Stimulated activated CD8-positive, alpha-beta memory T cell treated with anti-CD3 and anti-CD28 coated beads, Interleukin-7, amount 100 ng/mL, for 24 hours (primary cell): ENCODE measurements around the gene OPN1SW.
A peak's percentile ranks its signal among the peaks of the same experiment; 100 is the strongest.

ENCODE experiments used
- DNase-seq: peaks from one replicate; pipeline ENCODE4 v3.0.0-alpha.2; 2020; ENCODE audit warnings: low read depth

Gene OPN1SW

GRCh38 chr7:128757203-128757602 lies 18.4 kb downstream of the OPN1SW start:
- DNase-seq = no peak

DNA sequence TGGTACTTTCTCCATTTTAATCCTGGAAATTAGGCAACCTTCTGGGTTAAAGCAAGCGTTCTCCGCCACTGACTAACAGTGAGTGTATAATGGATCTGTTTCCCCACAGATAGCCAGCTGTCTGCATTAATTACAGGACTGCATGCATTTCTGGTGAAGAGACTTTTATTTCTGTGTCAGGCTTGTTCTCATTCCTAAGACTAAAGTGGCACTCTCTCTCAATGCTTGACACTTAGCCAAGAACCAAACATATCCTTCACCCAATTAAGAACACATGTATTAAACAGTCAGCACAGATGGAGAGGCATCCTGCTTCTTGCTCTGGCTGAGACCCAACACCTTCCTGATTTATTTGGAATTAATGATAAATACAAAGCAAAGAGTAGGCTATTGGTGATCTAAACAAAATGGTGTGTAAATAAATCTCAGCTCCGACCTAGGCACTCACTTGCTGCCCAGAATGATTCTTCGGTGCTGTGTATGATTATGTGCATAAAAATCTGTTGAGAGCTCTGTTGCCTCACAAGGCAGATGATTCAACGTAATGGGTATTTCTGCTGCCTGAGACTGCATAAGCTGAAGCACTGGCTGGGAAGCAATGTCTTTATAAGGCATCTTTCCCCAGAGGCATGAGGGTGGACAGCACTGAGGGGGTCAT lies 19.6 kb downstream of the OPN1SW start:
- no peak for DNase-seq

DNA sequence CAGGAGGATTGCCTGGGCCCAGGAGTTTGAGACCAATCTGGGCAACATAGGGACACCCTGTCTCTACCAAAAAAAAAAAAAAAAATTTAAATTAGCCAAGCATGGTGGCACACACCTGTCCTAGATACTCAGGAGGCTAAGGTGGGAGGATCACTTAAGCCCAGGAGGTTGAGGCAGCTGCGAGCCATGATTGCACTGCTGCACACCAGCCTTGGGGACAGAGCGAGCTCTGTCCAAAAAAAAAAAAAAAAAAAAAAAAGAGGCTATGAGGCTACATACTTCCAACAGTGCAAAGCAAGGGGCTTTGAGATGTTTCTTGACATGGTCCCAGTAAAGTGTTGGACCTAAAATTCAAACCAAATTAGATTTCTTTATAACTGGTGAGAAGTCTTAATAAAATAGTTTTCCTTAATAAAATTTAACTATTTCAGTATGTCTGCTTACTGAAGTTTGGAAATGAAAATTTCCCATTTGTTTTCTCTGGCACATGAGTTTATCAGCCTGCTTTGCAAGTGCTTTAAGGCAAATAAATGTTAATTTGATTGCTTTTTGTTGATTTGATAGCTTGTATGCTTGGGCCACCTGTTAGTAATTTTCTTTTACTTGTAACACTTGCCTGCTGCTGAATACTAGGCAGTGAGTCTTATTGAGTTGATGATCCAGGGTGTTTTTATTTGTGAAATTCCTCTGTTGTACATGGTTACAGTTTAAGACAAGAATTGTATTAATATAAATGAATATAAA lies 20.3 kb downstream of the OPN1SW start:
- no peak for DNase-seq

DNA sequence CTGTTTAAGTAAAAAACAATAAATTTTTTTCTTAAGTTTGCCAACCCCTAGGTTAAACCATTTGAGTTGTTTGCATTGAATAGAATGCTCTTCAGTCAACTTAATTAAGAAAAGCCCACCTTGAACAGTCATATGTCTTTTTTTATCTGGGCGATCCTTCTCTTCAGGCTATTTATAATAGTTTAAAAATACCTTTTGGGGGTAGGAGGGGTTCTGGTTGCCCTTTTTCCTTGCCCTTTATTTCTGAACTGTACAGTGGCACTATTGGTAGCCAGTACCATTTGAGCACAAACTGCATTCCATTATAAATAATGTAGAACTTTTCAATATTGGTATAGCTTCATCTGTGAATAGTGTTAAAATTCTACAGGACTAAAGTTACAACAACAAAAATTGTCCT lies 23.3 kb downstream of the OPN1SW start:
- no peak for DNase-seq

DNA sequence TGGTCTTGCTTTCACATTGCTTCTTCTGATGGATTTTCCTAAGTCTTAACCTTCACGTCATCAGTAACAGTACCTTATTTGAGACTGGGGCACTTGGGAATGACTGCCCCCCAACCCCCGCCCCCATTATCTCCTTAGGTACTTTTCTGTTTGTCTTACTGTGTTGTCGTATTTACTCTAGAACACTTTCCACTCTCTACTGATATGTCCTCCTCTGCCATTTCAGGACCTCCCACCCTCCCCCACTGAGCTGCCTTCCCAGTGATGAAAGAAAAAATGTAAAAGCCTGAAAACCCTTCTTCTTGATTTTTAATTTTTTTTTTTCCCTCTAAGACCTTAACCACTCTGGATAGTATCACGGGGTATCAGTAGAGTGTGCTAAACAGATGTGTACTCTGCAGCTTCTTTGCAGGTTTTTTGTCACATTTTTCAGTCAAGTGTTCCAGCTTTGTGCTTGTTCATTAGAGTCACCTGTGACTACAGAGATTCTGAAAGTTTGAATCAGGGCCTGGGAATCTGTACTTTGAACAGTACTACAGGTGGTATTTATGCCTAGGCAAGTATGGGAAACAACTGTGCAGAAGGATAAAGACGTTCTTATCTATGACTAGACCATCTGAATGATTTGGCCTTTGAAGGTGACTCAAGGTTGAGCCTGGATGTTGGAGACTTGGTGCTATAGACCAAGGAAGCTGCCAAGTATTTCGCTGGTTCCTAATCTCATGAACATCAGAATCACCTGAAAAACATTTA lies 28.1 kb downstream of the OPN1SW start:
- no peak for DNase-seq

- DNase-seq = no peak
These were observed 29.9 kb downstream of the OPN1SW start for GRCh38 chr7:128745706-128746105.

GRCh38 chr7:128744366-128744905 lies 31.2 kb downstream of the OPN1SW start:
- no peak for DNase-seq

DNA sequence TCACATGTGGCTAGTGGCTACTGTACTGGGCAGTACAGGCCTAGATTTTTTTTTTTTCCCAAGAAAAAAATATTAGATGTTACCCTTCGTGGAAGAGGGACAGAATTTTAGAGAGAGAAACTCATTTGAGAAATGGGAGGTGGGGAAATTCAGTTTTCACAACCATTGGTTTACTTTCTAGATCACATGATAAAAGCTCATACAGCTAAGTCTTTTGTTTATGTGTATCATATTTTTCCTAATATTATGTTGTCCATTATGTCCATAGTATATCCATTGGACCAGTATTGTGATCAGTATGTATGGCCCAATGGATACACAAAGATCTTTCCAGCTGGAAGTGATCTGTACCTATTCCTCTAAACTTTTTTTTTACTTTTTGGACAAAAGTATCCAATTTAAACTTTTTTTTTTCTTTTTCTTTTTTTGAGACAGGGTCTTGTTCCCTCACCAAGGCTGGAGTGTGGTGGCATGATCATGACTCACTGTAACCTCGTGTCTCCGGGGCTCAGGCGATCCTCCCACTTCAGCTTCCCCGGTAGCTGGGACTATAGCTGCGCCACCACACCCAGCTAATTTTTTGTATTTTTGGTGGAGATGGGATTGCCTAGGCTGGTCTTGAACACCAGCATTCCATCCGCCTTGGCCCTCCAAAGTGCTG lies 32.4 kb downstream of the OPN1SW start:
- DNase-seq = no peak

- DNase-seq = no peak
These were observed 33.4 kb downstream of the OPN1SW start for GRCh38 chr7:128742206-128742605.

DNA sequence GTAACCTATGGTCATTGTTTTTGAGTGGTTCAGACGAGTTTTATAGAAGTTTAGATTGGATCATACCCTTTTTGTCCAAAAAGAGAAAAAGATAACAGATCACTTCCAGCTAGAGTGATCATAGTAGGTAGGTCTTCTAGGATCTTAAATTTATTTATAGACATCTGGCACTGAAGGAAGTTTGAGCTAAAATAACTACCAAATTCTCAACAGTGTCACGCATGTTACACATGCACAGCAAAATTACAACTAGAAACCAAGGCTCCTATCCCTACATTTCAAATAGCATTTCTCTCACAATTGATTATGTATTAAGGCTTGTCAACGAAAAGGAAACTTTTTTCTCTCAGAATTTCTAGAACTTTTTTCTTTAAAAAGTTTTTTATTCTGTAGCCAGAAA lies 34.1 kb downstream of the OPN1SW start:
- no peak for DNase-seq

DNA sequence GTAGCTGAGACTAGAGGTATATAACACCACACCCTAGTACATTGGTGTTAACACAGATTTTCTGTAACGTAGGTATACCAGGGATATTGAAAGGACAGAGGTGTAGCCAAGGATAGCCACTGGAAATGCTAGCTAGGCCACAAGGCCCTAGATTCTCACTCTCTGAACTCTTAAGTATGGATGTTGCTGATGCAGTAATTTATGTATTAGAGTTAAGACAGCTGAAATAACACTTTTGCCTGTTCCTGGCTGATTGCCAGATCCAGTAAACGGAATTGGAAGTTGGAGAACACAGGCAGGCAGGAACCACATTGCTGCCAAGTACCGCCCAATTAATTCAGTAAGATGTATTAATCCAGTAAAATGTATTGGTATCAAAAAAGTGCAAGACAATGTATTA lies 34.6 kb downstream of the OPN1SW start:
- no peak for DNase-seq

- DNase-seq = no peak
These were observed 35.5 kb downstream of the OPN1SW start for GRCh38 chr7:128739990-128740682.

GRCh38 chr7:128739048-128739962 lies 36.3 kb downstream of the OPN1SW start, which contains the start of gene CALU:
TSS of gene CALU (plus strand) at chr7:128739359. CDS start at chr7:128748584, 9,225 bp downstream.
- DNase-seq = peak; percentile 88

DNA sequence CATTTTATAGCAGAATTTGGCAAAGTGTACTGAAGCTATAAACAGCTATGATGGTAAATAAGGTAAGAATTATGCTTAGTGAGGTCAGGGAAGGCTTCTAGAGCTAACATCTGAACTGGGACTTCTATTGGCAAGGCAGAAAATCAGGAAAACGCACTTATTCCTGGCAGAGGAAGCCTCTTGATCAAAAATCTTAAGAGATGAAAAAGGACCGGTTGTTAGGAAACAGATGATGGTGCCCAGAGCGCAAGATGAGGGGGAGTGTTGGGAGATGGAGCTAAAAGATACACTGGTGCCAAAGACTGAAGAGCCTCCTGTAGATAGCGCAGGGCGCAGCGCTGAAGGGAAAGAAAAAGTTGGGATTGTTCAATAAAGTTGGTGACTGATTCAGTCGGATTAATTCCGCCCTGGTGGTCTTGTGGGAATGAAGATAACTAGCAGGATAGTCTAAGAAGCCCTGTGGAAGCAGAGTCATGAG lies 37.0 kb downstream of the OPN1SW start:
- DNase-seq = no peak

DNA sequence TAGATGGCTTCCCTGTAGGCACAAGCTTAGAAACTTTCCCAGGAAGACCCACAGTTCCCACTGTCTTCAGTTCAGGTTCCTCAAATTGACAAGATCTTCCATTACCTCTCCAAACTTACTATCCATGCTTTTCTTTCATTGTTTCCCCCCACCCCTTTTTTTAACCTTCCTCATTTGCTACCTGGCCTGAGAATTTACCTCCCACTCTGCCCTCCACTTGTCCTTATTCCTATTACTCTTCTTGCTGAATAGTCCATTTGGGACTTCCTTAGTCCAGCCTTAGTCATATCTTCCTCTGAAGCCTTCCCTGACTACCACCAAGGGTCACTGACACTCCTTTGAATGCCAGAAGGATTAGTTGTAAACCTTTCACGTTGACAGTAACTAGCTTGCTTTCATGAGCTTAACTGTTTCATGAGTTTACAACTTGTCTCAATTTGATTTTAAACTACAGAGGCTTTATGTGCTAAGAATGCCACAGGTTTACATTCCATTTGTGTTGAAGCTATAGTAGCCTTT lies 37.7 kb downstream of the OPN1SW start:
- DNase-seq = no peak

DNA sequence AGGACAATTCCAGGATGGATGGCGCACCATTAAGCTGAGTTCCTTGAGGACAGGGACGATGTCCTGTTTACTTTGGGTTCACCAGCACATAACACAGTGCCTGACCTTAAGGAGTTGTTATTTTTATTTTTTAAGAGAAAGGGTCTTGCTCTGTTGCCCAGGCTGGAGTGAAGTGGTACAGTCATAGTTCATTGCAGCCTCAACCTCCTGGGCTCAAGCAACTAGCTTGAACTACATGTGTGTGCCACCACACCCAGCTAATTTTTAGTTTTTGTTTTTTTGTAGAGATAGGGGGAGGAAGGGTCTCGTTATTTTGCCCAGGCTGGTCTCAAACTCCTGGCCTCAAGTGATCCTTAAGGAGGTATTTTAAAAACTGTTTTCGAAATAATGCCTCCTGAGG lies 38.2 kb downstream of the OPN1SW start:
- no peak for DNase-seq

DNA sequence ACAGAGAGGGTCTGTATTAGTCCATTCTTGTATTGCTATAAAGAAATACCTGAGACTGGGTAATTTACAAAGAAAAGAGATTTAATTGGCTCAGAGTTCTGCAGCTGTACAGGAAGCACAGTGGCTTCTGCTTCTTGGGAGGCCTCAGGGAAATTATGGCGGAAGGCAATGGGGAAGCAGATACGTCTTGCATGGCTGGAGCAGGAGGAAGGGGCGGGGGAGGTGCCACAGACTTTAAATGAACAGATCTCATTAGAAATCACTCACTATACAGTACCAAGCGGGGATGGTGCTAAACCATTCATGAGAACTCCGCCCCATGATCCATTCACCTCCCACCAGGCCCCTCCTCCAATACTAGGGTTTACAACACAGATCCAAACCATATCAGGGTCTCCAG lies 40.2 kb downstream of the OPN1SW start:
- DNase-seq = no peak

DNA sequence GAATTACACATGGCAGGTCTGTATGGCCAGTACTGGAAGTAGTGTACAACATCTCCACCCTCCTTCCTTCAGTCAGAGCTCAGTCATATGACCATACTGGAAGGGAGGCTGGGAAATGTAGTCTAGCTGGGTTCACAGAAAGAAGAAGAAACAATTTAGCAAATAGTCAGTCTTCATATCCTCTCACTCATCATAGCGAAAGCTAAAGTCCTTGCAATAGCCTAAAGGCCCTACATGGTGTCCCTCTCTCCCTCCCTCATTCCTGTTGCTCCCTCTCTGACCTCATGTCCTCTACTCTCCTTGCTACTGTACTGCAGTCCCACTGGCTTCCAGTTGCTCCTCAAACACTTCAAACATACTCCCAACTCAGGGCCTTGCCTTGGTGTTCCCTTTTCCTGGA lies 40.7 kb downstream of the OPN1SW start:
- no peak for DNase-seq

DNA sequence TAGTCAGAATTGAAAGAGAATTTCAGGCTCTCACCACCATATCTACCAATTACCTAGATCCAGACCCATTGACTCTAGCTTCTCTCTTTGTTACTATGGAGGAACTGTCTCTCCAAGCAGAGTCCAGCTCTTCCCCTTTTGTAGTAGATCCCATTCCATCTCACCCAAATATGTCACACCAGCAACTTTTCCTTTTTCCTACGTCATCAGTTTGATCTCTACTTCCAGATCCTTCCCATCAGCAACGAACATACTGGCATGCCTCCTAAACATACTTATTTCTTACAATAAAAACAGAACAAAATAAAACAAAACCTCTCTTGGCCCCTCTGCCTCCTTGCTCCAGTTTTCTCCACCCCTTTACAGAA lies 42.3 kb downstream of the OPN1SW start:
- no peak for DNase-seq
